Brain pericyte (primary cell): ENCODE data around the gene PDSS1.

Experiments
- DNase-seq: peaks from one replicate; pipeline ENCODE4 v3.0.0-alpha.2; 2012; ENCODE audit warnings: low read depth, low spot score

The PDSS1 gene

DNA sequence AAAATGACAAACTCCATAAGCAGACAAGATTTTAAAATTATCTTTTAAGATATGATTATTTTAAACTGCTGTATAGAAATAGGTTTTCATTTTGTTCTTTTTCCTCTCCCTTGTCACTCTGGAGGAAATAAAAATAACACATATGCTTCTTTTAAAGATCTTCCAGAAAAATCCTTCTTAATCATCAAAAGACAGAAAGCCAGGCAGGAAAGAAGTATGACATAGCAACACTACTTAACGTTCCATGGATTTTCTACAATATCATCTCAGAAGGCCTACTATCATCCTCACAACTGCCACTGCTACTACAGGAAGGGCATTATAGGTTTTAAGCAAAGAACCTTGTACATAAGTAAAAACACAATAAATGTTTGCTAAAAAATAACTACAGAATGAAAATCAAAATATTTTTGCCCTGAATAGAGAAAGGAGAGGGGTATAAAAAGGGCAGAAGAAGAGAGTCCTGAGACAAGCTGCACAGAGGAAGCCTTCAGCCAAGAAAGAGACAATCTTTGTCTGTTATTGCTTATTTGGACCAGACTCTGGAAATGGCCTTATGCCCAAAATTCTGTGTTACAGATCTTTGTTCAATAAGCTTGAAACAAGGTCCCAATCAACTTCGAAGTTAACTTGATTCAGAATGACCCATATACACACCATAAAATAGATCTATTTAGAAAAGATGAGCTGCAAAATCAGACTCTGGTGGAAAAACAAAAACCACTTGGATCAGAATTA lies 95.4 kb downstream of the PDSS1 start:
- no peak for DNase-seq
